CD4-positive, CD25-positive, alpha-beta regulatory T cell (primary cell): ENCODE results near the gene SIRPG. TPM values are rescaled to one million over a fixed set of nuclear protein-coding genes. Genes with fewer than 3 reads are reported as not detected.
"Not testable (repeated sequence)": the region's sequence is repeated elsewhere in the genome, so short reads cannot be mapped to it uniquely, and the experiment has no call there.

Source experiments
- ATAC-seq, 2 donors: fragments of 150-1000 bp; cut with Tn5 transposase; one replicate each; pipeline ENCODE4 v1.10.0; 2021; ENCODE audit warnings: low read depth in 2 of 2, moderate number of reproducible peaks in 2 of 2, moderate library complexity in 1 of 2
- DNase-seq, 3 donors: peaks; one replicate each; pipeline versions ENCODE4 v3.0.0 to v3.0.0-alpha.2; 2012 to 2022; ENCODE audit warnings: mixed read lengths in 1 of 3
- H3K27ac ChIP-seq: one replicate; pipeline ENCODE4 v1.7.0; 2013; ENCODE audit warnings: mild to moderate bottlenecking, low read length; ENCODE audit not compliant: insufficient read depth, poor library complexity, severe bottlenecking
- H3K27me3 ChIP-seq: one replicate; pipeline ENCODE4 v1.7.0; 2013; ENCODE audit warnings: low read length; ENCODE audit not compliant: control insufficient read depth, insufficient read depth
- H3K36me3 ChIP-seq: one replicate; pipeline ENCODE4 v1.7.0; 2013; ENCODE audit warnings: mild to moderate bottlenecking, low read length, moderate library complexity; ENCODE audit not compliant: control insufficient read depth, insufficient read depth
- H3K4me1 ChIP-seq: 2 replicates; pipeline ENCODE4 v1.7.0; 2013; ENCODE audit warnings: mild to moderate bottlenecking, low read length; ENCODE audit not compliant: insufficient read depth, control insufficient read depth, poor library complexity, severe bottlenecking
- H3K4me3 ChIP-seq: one replicate; pipeline ENCODE4 v1.7.0; 2013; ENCODE audit warnings: low read depth, mild to moderate bottlenecking, low read length, moderate library complexity
- H3K9me3 ChIP-seq, 2 experiments: 1 replicate in 1 of 2; 2 replicates in 1 of 2; pipeline ENCODE4 v1.7.0; 2013; ENCODE audit warnings: low read length in 2 of 2, mild to moderate bottlenecking in 1 of 2, moderate library complexity in 1 of 2; ENCODE audit not compliant: control insufficient read depth in 2 of 2
- H3K27ac Mint-ChIP-seq, 3 donors: one replicate each; pipeline ENCODE4 v1.8.0; 2020 to 2022; ENCODE audit warnings: mild to moderate bottlenecking in 3 of 3, mixed read lengths in 3 of 3, moderate library complexity in 2 of 3
- H3K27me3 Mint-ChIP-seq: one replicate; pipeline ENCODE4 v1.8.0; 2022; ENCODE audit warnings: mild to moderate bottlenecking, mixed read lengths
- H3K36me3 Mint-ChIP-seq: one replicate; pipeline ENCODE4 v1.8.0; 2020; ENCODE audit warnings: mixed read lengths
- H3K4me1 Mint-ChIP-seq, 4 donors: one replicate each; pipeline ENCODE4 v1.8.0; 2020 to 2022; ENCODE audit warnings: mixed read lengths in 4 of 4, mild to moderate bottlenecking in 1 of 4
- H3K4me3 Mint-ChIP-seq, 4 donors: one replicate each; pipeline ENCODE4 v1.8.0; 2020 to 2022; ENCODE audit warnings: mild to moderate bottlenecking in 4 of 4, mixed read lengths in 4 of 4, moderate library complexity in 3 of 4
- H3K9me3 Mint-ChIP-seq, 7 donors: one replicate each; pipeline ENCODE4 v1.8.0; 2020 to 2022; ENCODE audit warnings: mixed read lengths in 7 of 7, mild to moderate bottlenecking in 3 of 7, moderate library complexity in 2 of 7
- polyA plus RNA-seq, 4 donors: library from polyadenylated mRNA; unstranded; fragments of 300-500 nt; fragmentation: Illumina TruSeq; gene quantifications; one replicate each; pipeline ENCODE4 v1.2.3, GENCODE V29; 2021
- total RNA-seq: library from RNA; stranded (reverse); gene quantifications from one replicate; pipeline ENCODE4 v1.2.3, GENCODE V29; 2022

Gene SIRPG
- total and polyA plus RNA-seq, 5 donors from 2014 or later, result 49.6 to 240 (median 194) TPM

DNA sequence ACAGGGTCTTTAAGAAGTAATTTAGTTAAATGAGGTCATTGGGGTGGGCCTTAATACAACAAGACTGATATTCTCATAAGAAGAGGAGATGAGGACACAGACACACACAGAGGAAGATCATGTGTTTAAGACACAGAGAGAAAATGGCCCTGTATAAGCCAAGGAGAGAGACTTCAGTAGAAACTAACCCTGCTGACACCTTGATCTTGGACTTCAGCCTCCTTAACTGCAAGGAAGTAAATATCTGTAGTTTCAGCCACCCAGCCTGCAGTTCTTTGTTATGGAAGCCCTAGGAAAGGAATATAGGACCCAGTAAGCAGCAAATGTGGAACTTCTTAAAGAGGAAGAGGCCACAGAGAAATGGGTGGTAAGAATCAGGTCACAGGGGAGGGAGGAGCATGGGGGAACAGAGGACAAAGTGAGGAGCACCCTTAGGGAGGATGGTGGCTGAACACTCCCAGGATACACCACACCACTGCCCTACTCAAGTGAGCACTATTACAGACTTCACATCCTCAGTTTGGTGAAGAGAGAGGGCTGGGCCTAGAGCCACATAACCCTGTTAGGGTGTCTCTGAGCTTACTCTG, 38.5 kb downstream of the SIRPG start:
- Histone ChIP-seq H3K27ac (no peak overlapping the region), H3K36me3 (no peaks in the 10 kb centered on the region), H3K9me3 (no peaks in the 10 kb centered on the region), H3K4me3 (no peak overlapping the region), H3K27me3 (no peaks in the 10 kb centered on the region), H3K4me1 (peaks cover 29% of the 10 kb centered on the region)
- Mint-ChIP-seq H3K36me3 (peaks cover 35% of the 10 kb centered on the region), H3K27ac (peak overlapping the region in 1 of 3 donors; percentile 82), H3K4me3 (peak overlapping the region in 2 of 4 donors; percentile 26 to 74), H3K27me3 (no peaks in the 10 kb centered on the region), H3K4me1 (peaks cover 23 to 59% (median 47%) of the 10 kb centered on the region in 4 donors), H3K9me3 (peaks cover 0 to 6% (median 0%) of the 10 kb centered on the region in 7 donors)
- no peak for DNase-seq
- no peak for ATAC-seq

DNA sequence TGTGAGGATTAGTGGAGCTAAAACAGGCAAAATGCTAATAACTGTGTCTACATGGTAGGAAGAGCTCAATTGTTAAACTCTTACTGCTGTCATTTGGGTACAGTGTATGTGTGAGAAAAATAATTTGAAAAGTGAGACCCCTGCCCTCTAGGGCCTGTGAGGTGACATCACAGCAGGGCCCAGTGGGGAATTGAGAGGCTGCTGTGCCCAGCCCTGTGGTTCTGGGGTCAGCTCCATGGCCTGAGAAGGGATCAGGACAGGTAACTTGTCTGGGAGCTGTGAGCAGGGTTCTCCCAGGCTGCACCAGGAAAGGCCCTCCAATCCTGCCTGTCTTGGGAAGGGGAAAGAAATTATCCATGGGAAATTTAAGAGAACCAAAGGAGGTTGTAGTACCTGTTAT, 39.1 kb downstream of the SIRPG start:
- Mint-ChIP-seq H3K27ac (peak overlapping the region in 1 of 3 donors; percentile 23), H3K4me3 (no peak overlapping the region), H3K27me3 (no peaks in the 10 kb centered on the region), H3K4me1 (peaks cover 23 to 54% (median 46%) of the 10 kb centered on the region in 4 donors), H3K36me3 (peaks cover 35% of the 10 kb centered on the region), H3K9me3 (peaks cover 0 to 6% (median 0%) of the 10 kb centered on the region in 7 donors)
- Histone ChIP-seq H3K36me3 (no peaks in the 10 kb centered on the region), H3K27me3 (no peaks in the 10 kb centered on the region), H3K4me3 (no peak overlapping the region), H3K9me3 (no peaks in the 10 kb centered on the region), H3K4me1 (peaks cover 27% of the 10 kb centered on the region), H3K27ac (no peak overlapping the region)
- ATAC-seq (no peak), DNase-seq (no peak)

DNA sequence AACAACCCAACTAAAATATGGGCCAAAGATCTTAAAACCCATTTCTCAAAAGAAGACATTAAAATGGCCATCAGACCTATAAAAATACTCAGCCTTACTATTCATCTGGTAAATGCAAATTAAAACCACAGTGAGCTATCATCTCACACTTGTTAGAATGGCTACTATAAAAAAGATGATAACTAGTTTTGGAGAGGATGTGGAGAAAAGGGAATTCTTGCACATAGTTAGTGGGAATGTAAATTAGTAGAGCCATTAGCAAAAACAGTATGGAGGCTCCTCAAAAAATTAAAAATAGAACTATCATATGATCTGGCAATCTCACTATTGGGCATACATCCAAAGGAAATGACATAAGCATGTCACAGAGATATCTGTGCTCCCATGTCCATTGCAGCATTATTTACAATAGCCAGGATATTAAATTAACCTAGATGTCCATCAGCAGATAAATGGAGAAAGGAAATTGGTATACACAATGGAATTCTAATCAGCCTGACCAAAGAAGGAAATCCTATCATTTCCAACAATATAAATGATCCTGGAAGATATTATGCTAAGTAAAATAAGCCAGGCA, 40.6 kb downstream of the SIRPG start:
- no peak overlapping the region for H3K4me3 ChIP-seq
- peaks cover 14% of the 10 kb centered on the region for H3K4me1 ChIP-seq
- Mint-ChIP-seq H3K27ac (no peak overlapping the region), H3K4me3 (no peak overlapping the region), H3K9me3 (peaks cover 0 to 6% (median 0%) of the 10 kb centered on the region in 7 donors), H3K36me3 (peaks cover 28% of the 10 kb centered on the region), H3K4me1 (peaks cover 11 to 39% (median 32%) of the 10 kb centered on the region in 4 donors), H3K27me3 (no peaks in the 10 kb centered on the region)
- no peak for ATAC-seq
- no peak for DNase-seq
- no peaks in the 10 kb centered on the region for H3K9me3 ChIP-seq
- H3K36me3 ChIP-seq, result no peaks in the 10 kb centered on the region
- no peaks in the 10 kb centered on the region for H3K27me3 ChIP-seq
- H3K27ac ChIP-seq, result no peak overlapping the region

DNA sequence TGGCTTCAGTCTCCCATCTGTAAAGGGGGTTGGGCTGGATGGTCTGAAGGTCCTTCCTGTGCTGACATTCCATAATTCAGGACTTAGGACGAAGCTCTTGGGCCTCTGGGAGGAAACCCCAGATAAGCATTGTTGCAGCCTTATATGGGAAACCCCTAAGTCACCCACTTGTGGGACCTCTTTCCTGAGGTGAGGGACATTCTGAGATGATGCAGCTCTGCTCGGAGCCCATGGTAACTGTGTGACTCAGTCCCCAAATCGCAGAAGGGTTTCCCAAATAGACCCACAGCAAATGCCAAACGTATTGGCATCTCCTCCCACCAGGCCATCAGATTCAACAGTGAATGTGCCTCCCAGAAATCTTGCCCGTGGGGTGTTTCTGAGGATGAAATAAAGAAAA, 47.2 kb downstream of the SIRPG start:
- not testable (repeated sequence) for H3K4me1 Mint-ChIP-seq, H3K4me1 ChIP-seq, H3K9me3 ChIP-seq, H3K36me3 Mint-ChIP-seq, H3K36me3 ChIP-seq, H3K27ac ChIP-seq, H3K9me3 Mint-ChIP-seq, DNase-seq, H3K4me3 Mint-ChIP-seq, H3K27ac Mint-ChIP-seq, ATAC-seq, H3K27me3 Mint-ChIP-seq, H3K27me3 ChIP-seq, H3K4me3 ChIP-seq

DNA sequence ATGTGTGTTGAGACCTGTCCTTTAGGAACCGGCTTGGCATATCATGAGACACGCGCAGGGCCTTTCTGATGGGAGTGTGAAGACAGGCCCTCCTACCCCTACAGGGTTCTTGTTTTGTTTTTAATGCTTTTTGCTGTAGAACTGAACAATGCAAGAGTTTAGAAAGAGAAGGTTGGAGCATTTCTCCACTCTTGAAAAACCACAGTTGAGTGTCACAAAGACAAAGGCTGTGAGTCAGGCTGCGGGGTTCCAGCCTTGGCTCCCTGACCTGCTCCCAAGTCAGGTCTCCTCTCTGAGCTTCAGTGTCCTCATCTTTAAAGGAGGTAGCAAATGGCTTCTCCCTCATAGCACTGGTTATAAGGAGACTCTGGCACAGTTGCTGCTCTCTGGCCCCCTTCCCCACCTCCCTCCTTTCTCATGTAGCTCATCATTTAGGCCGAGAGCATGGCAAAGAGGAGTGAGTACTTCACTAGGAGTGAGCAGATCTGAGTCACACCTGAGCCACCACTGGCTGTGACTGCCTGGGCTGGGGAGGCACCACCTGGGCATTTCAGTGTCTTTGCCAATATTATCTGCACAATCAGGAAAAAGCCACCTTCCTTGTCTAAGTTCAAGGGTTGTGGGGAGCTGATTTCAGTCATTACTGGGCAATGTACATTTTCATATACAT, 48.8 kb downstream of the SIRPG start:
- H3K9me3 Mint-ChIP-seq, H3K4me1 ChIP-seq, H3K4me1 Mint-ChIP-seq, H3K4me3 ChIP-seq, H3K27ac Mint-ChIP-seq, H3K36me3 ChIP-seq, H3K27me3 Mint-ChIP-seq, H3K9me3 ChIP-seq, H3K27me3 ChIP-seq, H3K4me3 Mint-ChIP-seq, H3K27ac ChIP-seq, DNase-seq, ATAC-seq, H3K36me3 Mint-ChIP-seq: not testable (repeated sequence)

DNA sequence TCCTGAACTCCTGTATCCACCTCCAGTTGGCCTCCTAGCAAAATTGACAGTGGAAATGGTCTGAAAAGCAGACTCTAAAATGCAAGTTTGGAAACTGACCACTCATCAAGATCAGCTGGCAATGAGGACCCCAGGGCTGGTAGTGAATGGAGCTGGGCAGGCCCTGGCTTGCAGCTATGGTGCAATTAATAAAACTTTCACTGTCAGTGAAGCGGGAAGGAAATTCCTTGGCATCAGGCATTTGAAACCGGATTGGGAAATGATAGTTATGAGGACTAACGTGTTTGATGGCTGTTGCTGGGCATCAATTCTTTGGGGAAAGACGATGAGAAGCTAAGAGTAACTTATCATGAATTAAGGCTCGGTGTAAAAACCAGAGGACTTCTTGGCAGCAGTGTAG, 56.8 kb downstream of the SIRPG start:
- no peak overlapping the region for H3K27ac ChIP-seq
- no peaks in the 10 kb centered on the region for H3K27me3 Mint-ChIP-seq
- H3K9me3 ChIP-seq, result no peaks in the 10 kb centered on the region
- H3K4me3 ChIP-seq, result no peak overlapping the region
- H3K36me3 Mint-ChIP-seq, result no peaks in the 10 kb centered on the region
- no peaks in the 10 kb centered on the region for H3K4me1 Mint-ChIP-seq
- no peaks in the 10 kb centered on the region for H3K9me3 Mint-ChIP-seq
- ATAC-seq (no peak), DNase-seq (no peak)
- no peak overlapping the region for H3K27ac Mint-ChIP-seq
- no peaks in the 10 kb centered on the region for H3K4me1 ChIP-seq
- no peak overlapping the region for H3K4me3 Mint-ChIP-seq
- no peaks in the 10 kb centered on the region for H3K36me3 ChIP-seq
- no peaks in the 10 kb centered on the region for H3K27me3 ChIP-seq

DNA sequence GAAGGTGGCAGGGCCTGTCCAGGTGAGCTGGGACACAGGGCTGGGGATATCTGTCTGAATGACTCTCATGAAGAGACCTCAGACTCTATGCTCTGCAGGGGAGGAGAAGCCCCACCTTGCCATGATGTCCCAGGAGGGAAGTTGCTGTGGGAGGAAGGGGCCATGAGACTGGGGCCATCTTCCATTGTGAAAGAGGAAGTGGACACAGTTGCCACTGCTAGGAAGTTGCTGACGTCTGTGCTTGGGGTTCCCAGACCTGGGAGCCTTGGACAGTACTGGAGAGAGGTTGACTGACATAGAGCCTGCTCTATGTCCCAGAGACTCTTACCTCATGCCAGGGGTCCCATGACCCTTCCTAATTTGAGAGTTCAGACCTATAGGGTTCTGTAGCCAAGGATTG, 62.2 kb downstream of the SIRPG start:
- Histone ChIP-seq H3K27me3 (no peaks in the 10 kb centered on the region), H3K4me1 (no peaks in the 10 kb centered on the region), H3K9me3 (no peaks in the 10 kb centered on the region), H3K27ac (no peak overlapping the region), H3K4me3 (no peak overlapping the region), H3K36me3 (no peaks in the 10 kb centered on the region)
- no peaks in the 10 kb centered on the region for H3K4me1 Mint-ChIP-seq
- no peaks in the 10 kb centered on the region for H3K9me3 Mint-ChIP-seq
- H3K4me3 Mint-ChIP-seq, result no peak overlapping the region
- no peaks in the 10 kb centered on the region for H3K36me3 Mint-ChIP-seq
- DNase-seq (no peak), ATAC-seq (no peak)
- H3K27ac Mint-ChIP-seq, result no peak overlapping the region
- no peaks in the 10 kb centered on the region for H3K27me3 Mint-ChIP-seq
